Loucy (cell line): ENCODE measurements around the gene NBL1.

Source experiments
- H2AFZ ChIP-seq: fragments of 200-600 bp; sonication (generic); 2 replicates; pipeline ENCODE4 v1.6.0; 2016; ENCODE audit warnings: antibody characterized with exemption, mild to moderate bottlenecking, low read length, moderate library complexity
- H3F3A ChIP-seq: fragments of 200-600 bp; 2 replicates; pipeline ENCODE4 v1.6.0; 2016; ENCODE audit warnings: antibody characterized with exemption, low read depth, mild to moderate bottlenecking
- H3K27me3 ChIP-seq: fragments of 200-600 bp; sonication (generic); 2 replicates; pipeline ENCODE4 v1.6.1; 2014; ENCODE audit warnings: low read length, mild to moderate bottlenecking; ENCODE audit not compliant: insufficient read depth, poor library complexity, severe bottlenecking
- H3K36me3 ChIP-seq: fragments of 200-600 bp; sonication (generic); 2 replicates; pipeline ENCODE4 v1.6.1; 2016; ENCODE audit warnings: low read length; ENCODE audit not compliant: insufficient read depth
- H3K4me1 ChIP-seq: fragments of 200-600 bp; sonication (generic); 2 replicates; pipeline ENCODE4 v1.5.1; 2014; ENCODE audit warnings: low read length, mild to moderate bottlenecking; ENCODE audit not compliant: insufficient read depth, poor library complexity, severe bottlenecking
- H3K4me2 ChIP-seq: fragments of 200-600 bp; sonication (generic); 2 replicates; pipeline ENCODE4 v1.6.0; 2014; ENCODE audit warnings: antibody characterized with exemption, low read length, low read depth, mild to moderate bottlenecking; ENCODE audit not compliant: poor library complexity, severe bottlenecking
- H3K4me3 ChIP-seq: fragments of 200-600 bp; sonication (generic); 2 replicates; pipeline ENCODE4 v1.5.1; 2014; ENCODE audit warnings: low read length, mild to moderate bottlenecking, mixed read lengths; ENCODE audit not compliant: poor library complexity, severe bottlenecking
- H3K79me2 ChIP-seq: fragments of 200-600 bp; sonication (generic); 2 replicates; pipeline ENCODE4 v1.6.1; 2014; ENCODE audit warnings: low read length; ENCODE audit not compliant: insufficient read depth
- H3K9ac ChIP-seq: fragments of 200-600 bp; sonication (generic); 2 replicates; pipeline ENCODE4 v1.6.0; 2014; ENCODE audit warnings: mild to moderate bottlenecking, low read depth, low read length, moderate library complexity; ENCODE audit not compliant: poor library complexity, severe bottlenecking
- H3K9me2 ChIP-seq: fragments of 200-600 bp; sonication (generic); replicated peaks from 2 replicates; pipeline ENCODE4 v1.6.1; 2016; ENCODE audit warnings: low read depth, low read length, mixed read lengths
- H3K9me3 ChIP-seq: fragments of 200-600 bp; sonication (generic); 2 replicates; pipeline ENCODE4 v1.6.1; 2014; ENCODE audit warnings: mild to moderate bottlenecking, antibody characterized with exemption, low read length, low read depth; ENCODE audit not compliant: insufficient read depth
- H4K20me1 ChIP-seq: fragments of 200-600 bp; sonication (generic); 2 replicates; pipeline ENCODE4 v1.6.0; 2014; ENCODE audit warnings: antibody characterized with exemption, low read length, mild to moderate bottlenecking; ENCODE audit not compliant: insufficient read depth, poor library complexity, severe bottlenecking
- CTCF ChIP-seq: fragments of 200-600 bp; sonication (generic); conservative IDR thresholded peaks from 2 replicates; pipeline ENCODE4 v1.5.1; 2014; ENCODE audit warnings: mild to moderate bottlenecking, antibody characterized with exemption, low read length

Gene NBL1

GRCh38 chr1:19706136-19706535 lies 62.0 kb downstream of the NBL1 start:
- H3K9ac ChIP-seq = no peak overlapping the region
- no peaks in the 10 kb centered on the region for H3K9me2 ChIP-seq
- H3K79me2 ChIP-seq = no peaks in the 10 kb centered on the region
- no peaks in the 10 kb centered on the region for H3K9me3 ChIP-seq
- H2AFZ ChIP-seq = no peak overlapping the region
- H3K4me1 ChIP-seq = no peaks in the 10 kb centered on the region
- H3K27me3 ChIP-seq = no peaks in the 10 kb centered on the region
- H3K36me3 ChIP-seq = no peaks in the 10 kb centered on the region
- H3F3A ChIP-seq = no peaks in the 10 kb centered on the region
- H3K4me3 ChIP-seq = no peak overlapping the region
- no peak overlapping the region for H3K4me2 ChIP-seq
- TF ChIP-seq CTCF = no peak
- no peaks in the 10 kb centered on the region for H4K20me1 ChIP-seq
